GM19468 (cell line): ENCODE data around the gene MACROD2.

Source experiments
- ATAC-seq: cut with Tn5 transposase; IDR thresholded peaks from one replicate; pipeline ENCODE4 v1.9.1; 2021; ENCODE audit warnings: mild to moderate bottlenecking, moderate library complexity, moderate number of reproducible peaks; ENCODE audit not compliant: unreplicated experiment; ENCODE audit errors: extremely low read depth

Gene MACROD2

DNA sequence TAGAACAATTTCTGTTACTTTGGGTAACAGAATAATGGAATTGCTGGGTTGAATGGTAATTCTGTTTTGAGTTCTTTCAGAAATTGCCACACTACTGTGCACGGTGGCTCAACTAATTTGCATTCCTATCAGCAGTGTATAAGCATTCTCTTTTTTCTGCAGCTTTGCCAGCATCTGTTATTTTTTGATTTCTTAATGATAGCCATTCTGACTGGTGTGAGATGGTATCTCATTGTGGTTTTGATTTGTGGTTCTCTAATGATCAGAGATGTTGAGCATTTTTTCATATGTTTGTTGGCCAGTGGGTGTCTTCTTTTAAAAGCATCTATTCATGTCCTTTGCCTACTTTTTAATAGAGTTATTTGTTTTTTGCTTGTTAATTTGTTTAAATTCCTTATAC, 1731.1 kb downstream of the MACROD2 start:
- ATAC-seq, result no peak

DNA sequence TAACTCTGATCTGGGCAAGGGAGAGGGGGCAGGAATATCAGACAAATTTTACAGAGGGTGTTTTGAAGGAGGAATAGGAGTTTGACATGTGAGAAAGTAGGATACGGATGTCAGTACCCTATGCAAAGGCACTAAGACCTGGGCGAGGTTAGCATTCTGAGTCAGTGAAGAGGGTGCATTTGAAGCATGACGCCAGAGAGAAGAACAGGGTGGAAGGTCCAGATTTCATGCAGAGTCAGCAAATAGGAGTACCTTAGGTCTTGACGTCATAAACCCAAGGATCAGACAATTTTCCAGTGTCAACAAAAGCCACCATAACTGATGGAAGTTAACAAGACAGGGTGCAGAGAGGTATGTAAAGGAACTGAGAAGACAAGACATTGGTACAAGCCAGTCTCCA, 1738.7 kb downstream of the MACROD2 start:
- no peak for ATAC-seq

DNA sequence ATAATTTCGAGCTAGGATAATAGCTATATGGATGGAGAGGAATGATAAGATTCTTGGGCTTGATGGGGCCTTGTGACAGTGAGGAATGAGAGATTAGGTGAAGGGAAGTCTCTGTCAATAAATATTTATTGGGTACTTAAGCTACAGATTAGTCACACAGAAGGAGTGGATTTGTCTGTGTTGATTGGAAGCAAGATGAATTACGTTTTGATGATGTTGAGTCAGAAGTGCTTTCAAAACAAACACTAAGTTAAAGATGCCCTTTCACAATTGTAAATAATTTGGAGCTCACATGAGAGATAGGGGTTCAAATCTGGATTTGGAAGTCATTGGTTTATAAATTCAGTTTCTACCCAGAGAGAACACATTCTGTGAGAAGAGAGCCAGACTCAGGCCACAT, 1743.7 kb downstream of the MACROD2 start:
- ATAC-seq, result no peak

DNA sequence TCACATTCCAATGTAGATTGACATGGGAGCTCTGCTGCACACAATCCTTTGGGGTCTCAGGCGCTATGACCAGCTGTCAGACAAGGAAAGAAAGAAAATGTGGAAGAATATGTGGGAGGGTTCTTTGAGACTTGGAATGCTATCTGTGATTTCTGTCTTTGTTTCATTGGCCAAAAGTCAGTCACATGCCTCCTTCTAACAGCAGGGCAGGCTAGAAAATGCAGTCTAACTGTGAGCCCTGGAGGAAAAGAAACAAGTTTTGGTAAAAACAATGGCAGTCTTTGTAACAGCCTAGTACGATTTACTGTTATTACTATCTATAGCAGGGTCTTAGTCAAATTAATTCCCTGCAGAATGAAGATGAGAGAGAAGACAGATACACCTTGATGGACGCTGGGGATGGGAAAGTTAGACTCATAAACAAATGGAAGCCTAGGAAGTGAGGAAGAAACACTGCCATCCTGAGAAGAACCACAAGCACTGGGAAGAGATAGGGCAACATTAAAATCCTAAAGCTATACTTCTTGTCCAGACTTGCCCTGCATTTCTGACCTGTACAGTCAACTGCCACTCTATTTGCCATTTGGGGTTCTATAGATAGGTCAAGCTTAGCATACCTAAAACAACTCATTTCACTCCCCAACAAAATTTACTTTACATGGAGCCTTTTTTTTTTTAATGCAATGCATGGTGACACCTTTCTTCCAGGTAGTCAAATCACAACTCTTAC, 1744.9 kb downstream of the MACROD2 start:
- no peak for ATAC-seq

DNA sequence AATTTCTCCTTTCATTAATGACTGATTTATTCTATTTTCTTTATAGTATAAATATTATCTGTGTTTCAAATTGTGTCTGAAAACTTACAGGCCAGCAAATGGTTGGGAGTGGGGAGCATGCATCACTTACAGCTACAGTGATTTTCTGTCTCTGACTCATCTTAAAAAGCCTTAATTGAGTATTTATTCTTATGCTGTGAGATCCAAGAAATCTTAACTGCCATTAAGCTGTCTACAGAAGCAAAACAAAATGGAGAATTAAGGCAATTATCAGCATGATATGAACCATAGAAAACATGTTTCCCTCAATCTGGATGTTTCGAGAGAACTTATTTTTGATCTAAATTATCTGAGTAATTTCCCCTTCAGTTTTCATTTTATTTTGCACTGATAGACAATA, 1746.8 kb downstream of the MACROD2 start:
- ATAC-seq, result no peak

DNA sequence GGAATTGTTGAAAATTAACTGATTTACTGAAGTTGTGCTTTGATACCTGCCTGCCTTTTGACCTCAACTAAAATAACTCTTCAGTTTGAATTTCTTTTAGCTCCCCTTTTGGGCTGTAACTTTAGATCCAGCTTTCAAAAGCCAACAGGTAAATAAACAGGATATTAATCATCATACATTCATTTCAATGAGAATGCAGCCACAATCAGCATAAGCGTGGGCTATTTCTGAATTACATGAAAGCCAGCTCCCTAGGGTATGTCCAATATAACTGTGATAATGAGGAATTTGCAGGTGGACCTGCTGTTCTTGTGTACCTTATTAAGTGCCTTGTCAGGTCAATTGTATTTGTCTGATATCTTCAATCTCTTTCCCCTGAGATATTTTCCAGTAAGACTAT, 1747.3 kb downstream of the MACROD2 start:
- no peak for ATAC-seq

DNA sequence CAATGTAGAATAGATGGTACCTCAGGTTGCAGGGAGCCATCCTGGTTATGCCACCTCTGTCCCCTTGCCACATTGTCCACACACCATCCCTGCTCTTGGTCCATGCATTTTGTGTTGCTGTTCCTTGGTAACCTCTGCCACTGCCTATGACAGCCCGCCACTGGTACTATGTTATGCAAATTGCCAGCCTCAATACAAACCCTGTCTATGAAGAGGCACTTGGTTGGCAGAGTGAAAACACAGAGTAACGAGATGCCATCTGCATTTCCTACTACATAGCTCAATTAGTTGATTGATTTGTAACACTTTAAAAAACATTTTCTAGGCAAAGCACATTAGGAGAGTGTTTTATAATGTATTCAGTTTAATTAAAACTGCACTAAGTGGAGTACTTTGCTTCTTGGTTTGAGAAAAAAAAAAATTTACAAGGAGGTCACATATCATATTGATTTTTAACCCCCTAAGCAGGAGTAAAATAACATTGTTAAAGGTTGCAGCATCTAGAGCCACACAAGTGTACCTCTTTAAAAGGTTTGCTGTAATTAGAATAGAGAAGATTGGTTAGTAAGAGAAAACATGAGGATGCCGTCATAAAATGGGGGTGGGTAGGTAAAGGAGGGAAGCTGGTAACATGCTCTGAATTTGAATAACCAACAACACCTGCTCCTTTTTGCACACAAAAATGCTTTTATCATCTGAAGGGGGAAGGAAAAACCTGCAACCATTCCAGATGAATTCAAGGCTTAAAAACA, 1760.9 kb downstream of the MACROD2 start:
- ATAC-seq, result no peak

DNA sequence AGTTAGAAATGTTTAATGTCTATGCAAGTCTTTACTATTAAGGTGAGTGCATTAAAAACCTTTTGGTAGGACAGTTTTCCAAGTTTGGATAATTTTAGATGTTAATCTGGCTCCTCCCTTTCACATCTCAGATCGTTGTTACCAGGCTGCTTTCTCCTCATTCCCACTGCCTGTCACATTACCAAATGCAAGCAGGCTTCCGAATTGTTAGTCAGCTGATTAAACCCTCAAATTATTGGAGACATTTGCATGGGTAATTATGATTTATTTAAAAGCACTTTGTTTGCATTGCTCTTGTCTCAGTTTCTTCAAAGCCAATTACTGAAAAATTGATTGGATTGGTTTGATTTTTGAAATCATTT, 1761.4 kb downstream of the MACROD2 start:
- ATAC-seq, result no peak

DNA sequence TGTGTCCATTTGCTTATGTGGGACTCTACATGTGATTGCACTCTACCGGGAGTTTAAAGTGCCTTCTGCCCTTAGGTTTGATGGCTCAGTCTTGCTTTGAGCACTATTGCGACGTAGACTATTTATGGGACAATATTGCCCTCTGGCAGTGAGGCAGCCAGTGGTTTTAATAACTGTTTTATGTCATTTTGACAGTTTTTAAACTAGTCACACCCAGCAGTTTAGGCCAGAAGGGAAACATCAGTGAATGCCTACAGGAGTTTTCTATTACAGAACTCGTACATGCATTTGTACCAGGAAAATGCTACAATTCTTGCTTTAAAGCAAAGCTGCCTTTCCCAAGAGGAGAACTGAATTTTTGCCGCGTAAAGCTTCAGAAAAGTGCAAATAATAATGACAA, 1764.3 kb downstream of the MACROD2 start:
- no peak for ATAC-seq

DNA sequence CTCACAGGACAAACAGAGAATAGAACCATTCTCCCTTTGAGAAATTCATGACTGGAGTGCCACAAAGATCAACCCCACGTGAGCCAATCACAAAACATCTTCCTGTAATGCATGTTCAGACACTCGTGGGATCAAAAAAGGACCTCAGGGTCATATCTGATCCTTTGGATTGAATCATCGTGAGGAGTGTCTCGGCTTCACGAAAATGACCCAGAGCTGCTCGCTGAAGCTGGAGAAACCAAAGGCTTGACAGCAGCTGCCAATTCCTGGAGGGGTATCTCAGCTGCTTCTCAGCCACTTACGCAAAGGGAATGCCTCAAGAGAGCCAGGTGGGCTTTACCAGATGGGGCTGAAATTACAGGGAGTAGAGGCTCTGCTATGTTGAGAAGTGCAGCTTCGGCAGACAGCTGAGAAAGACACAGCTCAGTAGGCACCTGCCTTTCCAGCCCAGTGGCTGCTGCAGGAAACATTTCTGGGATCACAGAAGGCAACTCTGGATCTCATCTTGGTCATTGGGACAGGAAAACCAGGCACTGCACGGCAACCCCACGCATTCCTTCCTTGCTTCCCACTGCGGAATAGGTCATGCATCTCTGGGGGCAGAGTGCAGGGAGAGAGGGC, 1764.8 kb downstream of the MACROD2 start:
- no peak for ATAC-seq

DNA sequence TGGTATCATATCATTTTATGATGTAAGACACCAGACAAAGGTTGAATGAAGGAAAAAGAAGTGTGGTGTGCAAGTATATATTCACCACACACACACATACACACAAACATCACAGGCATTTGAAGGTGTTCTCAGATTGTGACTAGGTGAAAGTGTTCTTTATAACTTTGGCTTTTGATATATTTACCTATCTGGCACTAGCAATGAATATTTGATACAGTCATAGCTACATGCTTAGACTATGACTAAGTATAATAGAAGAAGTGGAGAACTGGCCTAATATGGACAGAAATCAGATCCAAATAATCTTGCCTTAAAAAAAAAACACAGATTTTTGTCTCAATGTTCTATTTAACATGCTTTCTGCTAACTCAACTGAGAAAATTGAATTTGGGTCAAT, 1768.0 kb downstream of the MACROD2 start:
- no peak for ATAC-seq

DNA sequence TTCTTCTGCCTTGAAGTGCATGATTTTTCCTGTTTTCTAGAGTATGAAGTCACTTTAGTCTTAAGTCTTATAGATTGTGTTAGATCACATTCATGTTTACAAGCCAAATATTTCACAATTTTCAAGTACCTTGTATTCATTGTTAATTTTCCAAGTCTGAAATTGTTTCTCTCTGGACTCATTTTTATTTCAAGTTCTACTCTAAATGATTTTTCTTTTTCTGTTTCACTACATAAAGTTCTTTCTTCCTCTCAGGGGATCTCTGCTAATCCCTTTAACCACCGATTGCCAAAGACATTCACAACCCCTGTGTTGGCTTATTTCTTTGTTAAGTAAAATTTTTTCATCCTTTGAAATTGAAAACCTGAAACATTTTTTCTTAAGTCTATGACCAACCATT, 1772.3 kb downstream of the MACROD2 start:
- ATAC-seq, result no peak

DNA sequence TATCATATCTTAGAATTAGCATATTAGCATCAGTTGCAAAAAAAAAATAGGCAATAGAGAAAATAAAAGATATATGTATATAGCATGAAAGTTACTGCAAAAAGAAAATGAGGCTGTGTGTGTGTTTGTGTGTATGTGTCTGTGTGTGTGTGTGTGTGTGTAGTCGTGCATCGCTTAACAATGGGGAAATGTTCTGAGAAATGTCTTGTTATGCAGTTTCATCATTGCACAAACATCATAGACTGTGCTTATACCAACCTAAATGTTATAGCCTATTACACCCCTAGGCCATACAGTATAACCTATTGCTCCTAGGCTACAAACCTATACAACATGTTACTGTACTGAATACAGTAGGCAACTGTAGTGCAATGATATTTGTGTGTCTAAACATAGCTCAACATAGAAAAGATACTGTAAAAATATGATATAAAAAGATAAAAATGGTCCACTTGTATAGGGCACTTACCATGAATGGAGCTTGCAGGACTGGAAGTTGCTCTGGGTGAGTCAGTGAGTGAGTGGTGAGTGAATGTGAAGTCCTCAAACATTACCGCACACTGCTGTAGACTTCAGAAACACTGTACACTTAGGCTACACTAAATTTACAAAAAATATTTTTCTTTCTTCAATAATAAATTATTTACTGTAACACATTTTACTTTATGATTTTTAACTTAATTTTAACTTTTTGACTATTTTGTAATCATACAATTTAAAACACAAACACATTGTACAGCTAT, 1772.9 kb downstream of the MACROD2 start:
- ATAC-seq, result no peak

DNA sequence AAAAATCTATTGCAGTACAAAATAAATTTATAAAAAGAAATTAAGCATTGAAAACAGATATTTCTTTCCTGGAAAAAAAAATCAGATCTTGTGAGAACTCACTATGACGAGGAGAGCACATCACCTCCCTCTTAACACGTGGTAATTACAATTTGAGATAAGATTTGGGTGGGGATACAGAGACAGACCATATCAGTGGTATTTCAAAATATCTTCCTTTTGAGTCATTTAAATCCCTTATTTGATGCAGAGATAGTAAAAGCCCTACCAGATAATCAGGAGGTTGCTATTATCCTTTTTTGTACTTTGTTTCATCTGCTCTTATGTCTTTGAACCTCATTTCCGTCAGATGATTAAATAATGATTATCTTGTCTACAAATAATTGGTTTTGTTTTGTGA, 1777.5 kb downstream of the MACROD2 start:
- ATAC-seq, result no peak

DNA sequence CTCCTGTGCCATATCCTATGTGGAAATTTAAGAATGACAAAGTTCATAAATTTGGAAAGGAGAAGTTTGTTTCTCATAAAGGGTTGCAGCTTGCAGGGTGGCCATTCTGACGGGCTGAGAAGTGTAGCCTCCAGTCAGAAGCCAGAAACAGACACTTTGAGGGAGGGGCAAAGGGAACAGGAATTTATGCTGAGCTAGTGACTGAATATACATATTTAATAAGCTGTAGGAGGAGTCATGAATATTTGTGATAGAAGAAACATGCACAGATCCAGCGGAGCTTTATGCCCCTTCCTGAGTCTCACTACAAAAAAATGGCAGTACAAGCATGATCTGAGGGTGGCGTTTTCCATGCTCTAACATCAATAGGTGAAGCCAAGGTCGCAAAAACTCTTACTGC, 1779.6 kb downstream of the MACROD2 start:
- ATAC-seq, result no peak

DNA sequence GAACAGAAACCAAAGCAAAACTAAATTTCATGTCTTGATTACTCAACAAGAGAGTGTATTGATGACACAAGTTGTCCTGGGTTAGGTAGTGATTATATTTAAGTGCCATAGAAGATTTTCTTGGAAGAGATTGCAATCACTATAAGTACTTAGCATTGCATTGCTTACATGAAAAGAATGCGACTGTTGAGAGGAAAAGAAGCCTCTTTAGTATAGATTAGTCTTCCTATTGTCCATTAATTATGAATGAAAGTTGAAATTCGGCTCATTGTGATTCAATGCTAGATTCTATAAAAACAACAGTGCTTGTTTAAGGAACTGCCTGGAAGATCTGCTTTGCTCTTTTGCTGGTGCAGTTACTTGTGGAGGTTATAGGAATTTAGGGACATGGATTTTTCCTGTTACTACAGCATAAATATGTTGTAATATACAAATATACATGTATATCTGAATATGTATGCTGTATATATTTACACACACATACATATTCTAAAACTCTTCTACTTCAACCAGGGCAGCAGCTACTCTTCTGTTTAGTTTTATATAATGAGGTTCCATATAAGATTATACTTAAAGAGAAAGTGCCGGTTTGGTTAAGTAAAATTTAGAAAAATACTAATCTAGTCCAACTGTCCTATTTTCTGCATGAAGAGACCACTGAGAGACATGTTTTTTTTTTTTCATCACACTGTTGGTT, 1781.6 kb downstream of the MACROD2 start:
- ATAC-seq, result no peak

DNA sequence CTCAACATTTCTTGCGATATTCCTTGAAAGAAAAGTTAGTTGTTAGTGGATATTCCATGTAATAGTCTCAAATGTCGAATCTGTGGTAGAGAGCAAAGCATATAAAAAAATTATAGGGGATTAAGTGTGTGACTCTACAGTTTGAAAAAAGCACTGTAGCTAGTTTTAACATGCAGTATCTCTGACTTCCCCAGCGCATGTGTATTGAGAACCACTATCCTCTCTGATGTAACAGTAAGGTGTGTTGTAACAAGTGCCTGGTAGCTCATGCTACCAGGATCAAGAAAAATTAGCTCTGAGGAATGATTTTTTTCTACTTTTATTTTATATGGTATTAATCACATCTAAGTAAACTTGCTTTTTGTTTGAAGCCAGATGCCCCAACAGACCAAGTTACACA, 1788.7 kb downstream of the MACROD2 start:
- ATAC-seq, result no peak

DNA sequence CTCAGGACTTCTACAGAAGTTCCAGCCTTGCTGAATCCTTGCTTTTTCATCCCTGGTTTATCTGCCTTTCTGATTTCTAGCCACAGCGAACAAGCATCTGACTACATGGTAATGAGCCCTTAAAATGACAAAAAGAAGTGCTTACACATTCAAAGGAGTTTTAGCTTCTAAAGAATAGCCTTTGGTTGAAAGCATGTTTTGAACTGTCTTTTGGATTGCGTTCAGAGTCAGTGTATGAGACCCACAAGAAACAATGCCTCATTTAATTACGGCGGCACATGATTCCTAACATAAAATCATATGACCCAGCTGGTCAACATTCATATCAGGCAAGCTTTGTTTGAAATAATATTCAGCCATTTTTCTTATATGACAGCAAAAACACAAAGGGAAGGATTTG, 1793.8 kb downstream of the MACROD2 start:
- no peak for ATAC-seq

DNA sequence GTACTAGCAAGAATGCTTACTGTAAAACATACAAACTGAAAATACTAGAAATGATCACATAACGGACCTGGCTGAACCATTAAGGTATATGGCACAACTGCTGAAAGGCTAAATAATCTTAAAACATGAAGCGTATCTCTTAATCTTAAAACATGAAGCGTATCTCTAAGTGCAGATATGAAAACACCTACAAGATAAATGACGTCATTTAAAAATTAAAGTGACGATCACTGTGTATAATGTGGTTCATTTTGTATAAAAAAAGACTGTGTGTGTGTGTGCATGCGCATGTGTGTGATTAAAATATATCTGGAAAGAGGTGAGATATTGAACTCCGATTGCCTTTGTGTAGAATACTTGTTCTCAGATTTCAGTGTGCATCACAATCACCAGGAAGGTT, 1797.5 kb downstream of the MACROD2 start:
- ATAC-seq, result no peak

DNA sequence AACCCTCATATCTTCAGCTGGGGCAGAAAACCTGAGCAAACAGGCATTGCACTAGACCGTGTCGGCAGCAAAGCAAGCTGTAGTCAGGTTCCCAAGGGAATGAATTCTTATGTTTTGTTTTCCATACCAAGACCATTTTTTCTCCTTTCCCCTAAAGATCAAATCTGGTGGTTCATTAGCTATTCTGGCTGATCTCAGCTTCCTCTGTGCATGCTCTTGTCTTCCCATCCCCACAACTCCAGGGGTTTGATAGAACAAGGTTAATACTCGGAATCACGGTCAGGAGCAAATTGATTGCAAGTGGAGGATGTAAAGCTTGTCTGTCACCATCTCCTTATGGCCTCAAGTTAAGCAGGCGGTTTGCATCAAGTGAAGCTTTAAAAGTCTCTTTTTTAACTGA, 1799.1 kb downstream of the MACROD2 start:
- no peak for ATAC-seq
